ENCODE measurements around the gene POMT1. TPM values are rescaled to one million over a fixed set of nuclear protein-coding genes. Genes with fewer than 3 reads are reported as not detected.

The POMT1 gene
- total RNA-seq, 1 donor from 2014 or later: 34.8 TPM

DNA sequence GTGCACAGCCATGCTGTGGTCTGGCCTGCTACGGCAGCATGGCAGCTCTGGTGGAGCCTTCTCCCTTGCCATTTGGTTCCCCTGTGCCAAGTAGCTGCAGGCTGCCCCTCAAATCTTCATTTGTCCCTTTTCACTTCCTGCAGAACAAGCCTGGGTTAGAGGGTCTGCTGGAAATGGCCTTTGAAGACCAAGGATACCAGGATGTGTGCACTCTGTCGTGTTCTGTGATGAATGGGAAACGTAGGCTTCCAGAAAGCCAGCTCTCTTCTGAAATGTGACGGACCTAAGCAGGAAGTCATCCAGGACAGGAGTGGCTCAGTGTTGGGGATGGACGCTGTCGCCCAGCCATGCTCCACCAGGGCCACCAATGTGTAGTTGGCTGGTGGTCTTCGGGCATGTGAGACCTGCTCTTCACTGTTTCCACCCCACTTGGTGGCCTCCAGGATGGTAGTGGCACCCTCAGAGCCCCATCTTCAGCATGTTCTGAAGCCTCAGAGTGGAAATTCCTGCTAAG lies 3.4 kb upstream of the POMT1 start:
- no peak overlapping the region for H3K27ac Mint-ChIP-seq (ENCODE audit: unreplicated experiment)
- Histone ChIP-seq H3K27me3 (ENCODE audit: insufficient read depth, low read length) (no peaks in the 10 kb centered on the region), H3K36me3 (ENCODE audit: insufficient read depth, low read length) (peaks cover 42% of the 10 kb centered on the region), H3K4me2 (ENCODE audit: low read length) (no peak overlapping the region), H3K4me3 (ENCODE audit: insufficient read depth, low read depth, low read length) (no peak overlapping the region), H4K20me1 (ENCODE audit: insufficient read depth, low read length) (peaks cover 81% of the 10 kb centered on the region), H3K4me1 (ENCODE audit: insufficient read depth, low read length) (peaks cover 9% of the 10 kb centered on the region), H3K79me2 (ENCODE audit: insufficient read depth, low read length) (peaks cover 6% of the 10 kb centered on the region), H3K9ac (ENCODE audit: low read length) (no peak overlapping the region), H3K27ac (ENCODE audit: low read depth, low read length) (no peak overlapping the region), H3K9me3 (ENCODE audit: insufficient read depth, low read depth, low read length) (no peaks in the 10 kb centered on the region), H2AFZ (ENCODE audit: low read depth, low read length) (no peak overlapping the region)
- H3K36me3 Mint-ChIP-seq (ENCODE audit: low read depth, unreplicated experiment): peaks cover 24% of the 10 kb centered on the region
- H3K9me3 Mint-ChIP-seq (ENCODE audit: unreplicated experiment): peaks cover 2% of the 10 kb centered on the region
- peaks cover 18% of the 10 kb centered on the region for H3K4me1 Mint-ChIP-seq (ENCODE audit: low read depth, unreplicated experiment)
- no peak for TF ChIP-seq CTCF (IDR thresholded peaks at IDR 0.05; ENCODE audit: insufficient read depth, low read depth, low read length)
- TF ChIP-seq EZH2 (IDR thresholded peaks at IDR 0.05; ENCODE audit: insufficient read depth, low read length): no peak
- H3K4me3 Mint-ChIP-seq (ENCODE audit: unreplicated experiment): no peak overlapping the region
- FAIRE-seq: no peak
- DNase-seq (ENCODE audit: low read depth): no peak
- no peaks in the 10 kb centered on the region for H3K27me3 Mint-ChIP-seq (ENCODE audit: low read depth, unreplicated experiment)

GRCh38 chr9:131500377-131500776 lies 2.3 kb upstream of the POMT1 start:
- Mint-ChIP-seq H3K27me3 (ENCODE audit: low read depth, unreplicated experiment) (no peaks in the 10 kb centered on the region), H3K36me3 (ENCODE audit: low read depth, unreplicated experiment) (peaks cover 28% of the 10 kb centered on the region)

More at GRCh38 chr9:131500377-131500776, 2.3 kb upstream of the POMT1 start:
- DNase-seq (ENCODE audit: low read depth) (no peak), FAIRE-seq (no peak)
- no peak overlapping the region for H3K4me3 Mint-ChIP-seq (ENCODE audit: unreplicated experiment)
- Histone ChIP-seq H3K4me3 (ENCODE audit: insufficient read depth, low read depth, low read length) (no peak overlapping the region), H4K20me1 (ENCODE audit: insufficient read depth, low read length) (peaks cover 72% of the 10 kb centered on the region), H3K27ac (ENCODE audit: low read depth, low read length) (no peak overlapping the region), H3K4me2 (ENCODE audit: low read length) (no peak overlapping the region), H3K27me3 (ENCODE audit: insufficient read depth, low read length) (no peaks in the 10 kb centered on the region), H2AFZ (ENCODE audit: low read depth, low read length) (no peak overlapping the region), H3K79me2 (ENCODE audit: insufficient read depth, low read length) (peaks cover 9% of the 10 kb centered on the region), H3K9ac (ENCODE audit: low read length) (no peak overlapping the region), H3K9me3 (ENCODE audit: insufficient read depth, low read depth, low read length) (no peaks in the 10 kb centered on the region), H3K4me1 (ENCODE audit: insufficient read depth, low read length) (peaks cover 9% of the 10 kb centered on the region), H3K36me3 (ENCODE audit: insufficient read depth, low read length) (peaks cover 35% of the 10 kb centered on the region)
- H3K27ac Mint-ChIP-seq (ENCODE audit: unreplicated experiment): no peak overlapping the region
- H3K4me1 Mint-ChIP-seq (ENCODE audit: low read depth, unreplicated experiment): peaks cover 21% of the 10 kb centered on the region
- peaks cover 2% of the 10 kb centered on the region for H3K9me3 Mint-ChIP-seq (ENCODE audit: unreplicated experiment)
- TF ChIP-seq EZH2 (IDR thresholded peaks at IDR 0.05; ENCODE audit: insufficient read depth, low read length): no peak
- TF ChIP-seq CTCF (IDR thresholded peaks at IDR 0.05; ENCODE audit: insufficient read depth, low read depth, low read length): no peak
